Activated B cell treated with CpG ODN at 0.5 μM for 24 hours (primary cell): ENCODE measurements around the gene AP2S1. TPM values are rescaled to one million over a fixed set of nuclear protein-coding genes. Genes with fewer than 3 reads are reported as not detected.
A peak's percentile ranks its signal among the peaks of the same experiment; 100 is the strongest.

Experiments
- ATAC-seq: fragments of 200-7000 bp; cut with Tn5 transposase; one replicate; pipeline ENCODE4 v1.10.0; 2021; ENCODE audit warnings: low read depth, mild to moderate bottlenecking, moderate library complexity
- CTCF ChIA-PET: fragments of 350-600 bp; sonication (Branson Sonifier 250); formaldehyde crosslinking; loops from one replicate; lab custom pipeline; 2021; ENCODE audit warnings: antibody characterized with exemption; lab: Charles Lee
- POLR2A ChIA-PET: fragments of 350-600 bp; sonication (Branson Sonifier 250); formaldehyde crosslinking; loops from one replicate; lab custom pipeline; 2021; ENCODE audit warnings: antibody characterized with exemption; lab: Charles Lee
- DNase-seq: peaks from one replicate; pipeline ENCODE4 v3.0.0; 2022
- H3K27ac Mint-ChIP-seq: one replicate; pipeline ENCODE4 v1.8.0; 2020; ENCODE audit warnings: mixed read lengths
- H3K27me3 Mint-ChIP-seq: one replicate; pipeline ENCODE4 v1.8.0; 2021; ENCODE audit warnings: mixed read lengths
- H3K36me3 Mint-ChIP-seq: one replicate; pipeline ENCODE4 v1.8.0; 2021; ENCODE audit warnings: low read depth, mixed read lengths
- H3K4me1 Mint-ChIP-seq: one replicate; pipeline ENCODE4 v1.8.0; 2021; ENCODE audit warnings: mixed read lengths
- H3K4me3 Mint-ChIP-seq: one replicate; pipeline ENCODE4 v1.8.0; 2020; ENCODE audit warnings: mild to moderate bottlenecking, mixed read lengths
- H3K9me3 Mint-ChIP-seq: one replicate; pipeline ENCODE4 v1.8.0; 2020; ENCODE audit warnings: mixed read lengths
- CTCF ChIP-seq: fragments of 200-600 bp; IDR thresholded peaks from one replicate; pipeline ENCODE4 v1.8.0; 2022; ENCODE audit warnings: antibody characterized with exemption, mild to moderate bottlenecking
- intact Hi-C: fragments of 100-400 bp; cut with micrococcal nuclease; formaldehyde crosslinking; loops from one replicate; pipeline ENCODE4 v1.15.1; 2024
- total RNA-seq: library from RNA; stranded (reverse); gene quantifications from 2 replicates; pipeline ENCODE4 v1.2.3, GENCODE V29; 2022

Gene AP2S1
- total RNA-seq, 1 donor from 2014 or later: 74.7 TPM

GRCh38 chr19:46788262-46788967 lies 62.2 kb downstream of the AP2S1 start, which contains the start of gene SLC1A5:
Gene SLC1A5, minus strand, starts transcription at chr19:46788594. Its CDS starts 629 bp downstream, at chr19:46787965.
- intact Hi-C loops: loop anchor here (1.0 to 10.0 kb wide), 5 partner anchors 33 to 436 kb away; partner anchors contain the start of genes AP2S1, FKRP, STRN4 and ZC3H4
- ChIA-PET POLR2A (interaction anchor here (0.5 to 5.8 kb wide), 32 partner anchors 9 to 468 kb away, joined by 3 to 242 read pairs (median 4); partner anchors contain the start of genes AP2S1, ARHGAP35, CALM3 and DACT3), CTCF (interaction anchor here (0.8 to 3.3 kb wide), 3 partner anchors 21 to 83 kb away, joined by 3 to 11 read pairs (median 5); no protein-coding TSS in a partner anchor)
- Mint-ChIP-seq H3K27ac (peak within 1 kb of the TSS; percentile 95), H3K4me3 (peak within 1 kb of the TSS; percentile 95), H3K4me1 (peaks cover 48% of the 10 kb centered on the region), H3K27me3 (no peaks in the 10 kb centered on the region), H3K36me3 (peaks cover 26% of the 10 kb centered on the region), H3K9me3 (no peaks in the 10 kb centered on the region)
- ATAC-seq: peak; percentile 83
- peak; percentile 96 for DNase-seq
- TF ChIP-seq CTCF: no peak

Other genes starting within 250 kb of the AP2S1 start
- 174 and 200 TPM in 2 replicates for gene CALM3, start 249.5 kb downstream of the AP2S1 start, total RNA-seq
- gene PTGIR, start 225.8 kb downstream of the AP2S1 start, total RNA-seq: 13.4 and 17.8 TPM in 2 replicates
- gene GNG8, start 214.6 kb downstream of the AP2S1 start, total RNA-seq: 33.1 and 38.2 TPM in 2 replicates
- 0.49 and 0.75 TPM in 2 replicates for gene DACT3, start 189.7 kb downstream of the AP2S1 start, total RNA-seq
- gene PRKD2, start 133.7 kb downstream of the AP2S1 start, total RNA-seq: 157 and 191 TPM in 2 replicates
- 28.3 and 35.8 TPM in 2 replicates for gene FKRP, start 104.8 kb downstream of the AP2S1 start, total RNA-seq
- gene STRN4, start 104.4 kb downstream of the AP2S1 start, total RNA-seq: 83.9 and 90.4 TPM in 2 replicates
- 70.7 and 77.9 TPM in 2 replicates for gene SLC1A5, start 62.3 kb downstream of the AP2S1 start, total RNA-seq
- gene ARHGAP35, start 10.2 kb upstream of the AP2S1 start, total RNA-seq: 20.3 and 25.6 TPM in 2 replicates
- gene NPAS1, start 169.0 kb upstream of the AP2S1 start, total RNA-seq: 0.40 and 1.3 TPM in 2 replicates
- 32.0 and 32.4 TPM in 2 replicates for gene TMEM160, start 197.8 kb upstream of the AP2S1 start, total RNA-seq